LNCAP (cell line): ENCODE data around the gene ADM2.
A peak's percentile ranks its signal among the peaks of the same experiment; 100 is the strongest.

ENCODE experiments used
- CTCF ChIP-seq: fragments of 450-650 bp; IDR thresholded peaks from 2 replicates; pipeline ENCODE4 v1.5.1; 2017; ENCODE audit warnings: mild to moderate bottlenecking

Gene ADM2

GRCh38 chr22:50521710-50522109 is 40.4 kb downstream of the ADM2 start:
- no peak for TF ChIP-seq CTCF

- TF ChIP-seq CTCF, result no peak
Observed at GRCh38 chr22:50522208-50522805, 41.0 kb downstream of the ADM2 start.

- no peak for TF ChIP-seq CTCF
Observed at GRCh38 chr22:50522806-50523438, 41.6 kb downstream of the ADM2 start.

GRCh38 chr22:50523458-50523805 is 42.1 kb downstream of the ADM2 start:
- TF ChIP-seq CTCF, result no peak

- no peak for TF ChIP-seq CTCF
Observed at GRCh38 chr22:50523806-50524675, 42.7 kb downstream of the ADM2 start.

GRCh38 chr22:50524676-50525103 is 43.3 kb downstream of the ADM2 start:
- TF ChIP-seq CTCF, result no peak

- TF ChIP-seq CTCF, result peak; percentile 11; the same call in 1 of the 2 replicates
Observed at GRCh38 chr22:50525104-50525857, 43.9 kb downstream of the ADM2 start, which contains the start of gene SCO2. TSS of gene SCO2 (minus strand) at chr22:50525598. CDS start at chr22:50524411, 1,187 bp downstream.
